LNCAP (cell line): ENCODE measurements around the gene PRDM7.

Experiments
- CTCF ChIP-seq: fragments of 450-650 bp; IDR thresholded peaks from 2 replicates; pipeline ENCODE4 v1.5.1; 2017; ENCODE audit warnings: mild to moderate bottlenecking

The PRDM7 gene

GRCh38 chr16:90032674-90033331, 44.3 kb downstream of the PRDM7 start:
- no peak for TF ChIP-seq CTCF

GRCh38 chr16:90031931-90032673, 45.0 kb downstream of the PRDM7 start:
- TF ChIP-seq CTCF: no peak

DNA sequence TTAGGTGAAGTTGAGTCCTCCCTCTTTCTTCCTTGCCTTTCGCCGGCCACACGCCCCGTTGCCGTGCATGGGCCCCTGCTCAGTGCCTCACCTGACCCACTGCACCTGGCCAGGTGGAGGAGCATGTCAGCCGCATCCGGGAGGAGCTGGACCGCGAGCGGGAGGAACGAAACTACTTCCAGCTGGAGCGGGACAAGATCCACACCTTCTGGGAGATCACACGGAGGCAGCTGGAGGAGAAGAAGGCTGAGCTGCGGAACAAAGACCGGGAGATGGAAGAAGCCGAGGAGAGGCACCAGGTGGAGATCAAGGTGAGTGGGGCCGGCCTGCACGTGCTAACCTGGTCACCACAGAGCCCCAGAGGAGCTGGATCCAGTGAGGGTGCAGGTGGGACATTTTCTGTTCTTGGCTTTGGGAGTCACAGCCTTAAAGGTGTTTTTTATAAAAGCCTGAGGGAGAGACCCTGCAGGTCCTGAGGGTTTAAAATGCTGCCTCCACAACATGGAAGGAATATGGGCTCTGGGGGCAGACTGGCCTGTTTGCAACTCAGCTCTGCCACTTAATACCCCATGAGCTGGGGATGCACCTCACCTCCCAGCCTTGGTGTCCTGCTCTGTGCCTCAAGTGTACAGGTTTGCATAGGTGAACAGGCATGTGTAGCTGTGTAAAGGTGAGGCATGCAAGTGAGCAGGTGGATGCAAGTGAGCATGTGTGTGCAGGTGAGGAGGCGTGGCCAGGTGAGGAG, 45.8 kb downstream of the PRDM7 start:
- no peak for TF ChIP-seq CTCF

DNA sequence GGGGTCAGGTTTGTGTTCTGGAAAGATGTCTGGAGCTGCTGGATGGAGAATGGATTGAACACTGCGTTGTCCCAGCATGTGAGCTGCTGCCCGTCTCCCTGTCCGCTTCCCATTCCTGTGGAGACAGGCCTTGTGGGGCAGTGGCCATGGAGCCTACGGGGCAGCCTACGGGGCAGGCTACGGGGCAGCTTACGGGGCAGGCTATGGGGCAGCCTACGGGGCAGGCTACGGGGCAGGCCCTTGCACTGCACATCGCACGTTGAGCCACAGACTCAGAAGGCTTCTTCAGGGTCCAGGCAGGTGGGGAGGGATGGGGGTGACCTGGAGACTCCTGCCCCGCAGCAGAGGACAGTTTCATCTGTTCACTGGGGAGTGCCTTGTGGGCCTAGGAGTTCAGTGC, 48.1 kb downstream of the PRDM7 start:
- TF ChIP-seq CTCF: no peak

DNA sequence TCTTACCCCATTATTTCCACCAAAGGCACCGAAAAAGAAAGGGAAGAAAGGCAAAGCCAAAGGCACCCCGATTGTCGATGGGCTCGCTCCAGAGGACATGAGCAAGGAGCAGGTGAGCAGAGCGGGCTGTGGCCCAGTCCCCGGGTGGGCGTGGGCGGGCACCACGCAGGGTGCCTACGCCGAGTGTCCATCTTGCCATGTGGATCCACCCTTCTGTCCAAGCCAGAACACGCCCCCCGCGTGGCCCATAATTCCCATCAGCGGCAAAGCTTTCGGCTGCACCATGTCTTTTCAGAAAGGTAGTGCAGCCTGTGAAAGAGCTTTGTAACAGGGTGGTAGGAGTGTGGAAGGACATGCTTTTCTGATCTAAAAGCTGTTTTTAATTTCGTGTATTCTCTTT, 49.5 kb downstream of the PRDM7 start:
- no peak for TF ChIP-seq CTCF

DNA sequence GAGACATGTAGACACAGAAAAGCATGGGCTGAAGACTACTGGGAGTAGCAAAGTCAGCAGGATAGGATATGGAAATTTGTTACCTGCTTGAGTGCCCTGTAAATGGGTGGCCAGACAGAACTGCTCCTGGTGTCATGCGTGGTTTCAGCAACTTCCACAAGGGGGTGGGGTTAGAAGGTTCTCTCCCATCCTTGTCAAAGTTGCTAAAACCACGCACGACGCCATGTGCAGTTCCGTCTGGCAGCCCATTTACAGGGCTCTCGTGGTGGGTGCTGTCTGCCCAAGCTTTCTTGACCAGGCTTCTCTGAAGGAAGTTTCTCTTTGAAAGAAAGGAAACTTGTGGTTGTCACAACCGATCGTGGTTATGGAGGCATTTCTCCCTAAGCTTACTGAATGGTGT, 51.0 kb downstream of the PRDM7 start:
- no peak for TF ChIP-seq CTCF

DNA sequence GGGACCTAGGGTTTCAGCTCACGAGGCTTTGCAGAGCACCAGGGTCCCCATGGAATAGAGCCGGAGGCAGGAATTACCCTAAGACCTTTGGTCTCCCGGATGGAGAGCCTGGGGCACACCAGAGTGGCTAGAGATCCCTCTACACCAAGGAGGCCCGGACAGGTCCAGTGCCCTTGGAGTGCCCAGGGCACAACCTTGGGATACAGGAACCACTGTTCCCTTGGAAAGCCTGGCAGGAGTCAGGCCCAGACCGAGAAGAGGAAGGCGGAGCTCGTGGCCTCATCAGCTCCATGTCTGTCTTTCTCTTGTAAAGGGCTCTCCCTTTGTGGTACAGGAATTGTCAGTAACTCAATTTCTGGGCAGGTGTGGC, 54.1 kb downstream of the PRDM7 start:
- no peak for TF ChIP-seq CTCF
